BE2C (cell line): ENCODE data around the gene SLC35F3.

Experiments
- DNase-seq: peaks from one replicate; pipeline ENCODE4 v3.0.0-alpha.2; 2020
- H3K27me3 ChIP-seq: fragments of 250-450 bp; sonication (Bioruptor Pico); 2 replicates; pipeline ENCODE4 v1.5.1; 2020; ENCODE audit warnings: mild to moderate bottlenecking
- H3K36me3 ChIP-seq: fragments of 250-450 bp; sonication (Bioruptor Pico); 2 replicates; pipeline ENCODE4 v1.5.1; 2020; ENCODE audit warnings: mild to moderate bottlenecking
- H3K4me1 ChIP-seq: fragments of 250-450 bp; sonication (Bioruptor Pico); 2 replicates; pipeline ENCODE4 v1.5.1; 2020
- H3K4me3 ChIP-seq: 2 replicates; pipeline ENCODE4 v1.5.1; 2011; ENCODE audit warnings: low read depth, low read length
- H3K9me3 ChIP-seq: fragments of 250-450 bp; sonication (Bioruptor Pico); 2 replicates; pipeline ENCODE4 v1.5.1; 2020
- TF ChIP-seq, protein P1 (sequence below): IDR thresholded peaks from 2 replicates; pipeline ENCODE4 v1.5.1; 2012; ENCODE audit warnings: mild to moderate bottlenecking, low read depth, low read length

SLC35F3 gene

DNA sequence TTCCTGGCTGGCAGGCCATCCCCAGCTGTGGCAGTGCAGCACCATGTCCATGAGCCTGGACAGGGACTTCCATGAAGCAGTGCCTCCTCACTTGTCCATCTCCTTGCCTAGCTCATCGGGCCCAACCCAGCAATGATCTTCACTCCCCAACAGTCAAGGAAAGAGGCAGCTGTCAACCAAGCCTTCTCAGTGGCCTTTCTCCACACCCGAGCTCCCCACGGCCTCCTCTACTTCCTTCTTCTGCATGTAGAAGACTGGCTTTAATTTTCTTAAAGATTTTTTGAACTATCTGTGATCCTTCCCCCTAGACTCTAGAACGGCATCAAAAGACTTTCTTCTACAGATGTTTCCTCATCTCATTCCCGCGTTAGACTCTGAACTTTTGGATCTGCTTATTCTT lies 403.2 kb downstream of the SLC35F3 start:
- no peak for DNase-seq
- no peak overlapping the region for H3K4me3 ChIP-seq

DNA sequence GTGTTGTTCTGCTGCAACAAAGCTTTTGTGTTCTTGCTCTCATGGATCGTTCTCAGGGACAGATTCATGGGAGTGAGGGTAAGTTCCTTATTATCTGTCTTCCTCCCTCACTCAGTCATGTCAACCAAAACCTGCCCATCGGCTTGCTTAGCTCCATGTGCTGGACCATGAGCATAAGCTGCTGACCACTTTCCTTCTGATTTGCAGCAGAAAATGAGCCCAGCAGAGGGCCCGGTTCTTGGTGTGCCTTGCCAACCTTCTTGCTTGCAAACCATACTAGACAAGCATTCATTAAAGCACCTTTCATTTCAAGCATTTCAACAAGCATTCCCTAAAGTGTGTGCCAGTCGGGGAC lies 404.7 kb downstream of the SLC35F3 start:
- TF ChIP-seq, protein P1, sequence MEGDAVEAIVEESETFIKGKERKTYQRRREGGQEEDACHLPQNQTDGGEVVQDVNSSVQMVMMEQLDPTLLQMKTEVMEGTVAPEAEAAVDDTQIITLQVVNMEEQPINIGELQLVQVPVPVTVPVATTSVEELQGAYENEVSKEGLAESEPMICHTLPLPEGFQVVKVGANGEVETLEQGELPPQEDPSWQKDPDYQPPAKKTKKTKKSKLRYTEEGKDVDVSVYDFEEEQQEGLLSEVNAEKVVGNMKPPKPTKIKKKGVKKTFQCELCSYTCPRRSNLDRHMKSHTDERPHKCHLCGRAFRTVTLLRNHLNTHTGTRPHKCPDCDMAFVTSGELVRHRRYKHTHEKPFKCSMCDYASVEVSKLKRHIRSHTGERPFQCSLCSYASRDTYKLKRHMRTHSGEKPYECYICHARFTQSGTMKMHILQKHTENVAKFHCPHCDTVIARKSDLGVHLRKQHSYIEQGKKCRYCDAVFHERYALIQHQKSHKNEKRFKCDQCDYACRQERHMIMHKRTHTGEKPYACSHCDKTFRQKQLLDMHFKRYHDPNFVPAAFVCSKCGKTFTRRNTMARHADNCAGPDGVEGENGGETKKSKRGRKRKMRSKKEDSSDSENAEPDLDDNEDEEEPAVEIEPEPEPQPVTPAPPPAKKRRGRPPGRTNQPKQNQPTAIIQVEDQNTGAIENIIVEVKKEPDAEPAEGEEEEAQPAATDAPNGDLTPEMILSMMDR: no peak
- Histone ChIP-seq H3K27me3 (peaks cover 21% of the 10 kb centered on the region), H3K4me3 (peak overlapping the region; percentile 6; the same call in 1 of the 2 replicates), H3K36me3 (no peaks in the 10 kb centered on the region), H3K9me3 (no peaks in the 10 kb centered on the region), H3K4me1 (no peaks in the 10 kb centered on the region)
- DNase-seq: no peak

More for the DNA sequence above, 403.2 kb downstream of the SLC35F3 start:
- Histone ChIP-seq H3K27me3 (peaks cover 20% of the 10 kb centered on the region), H3K9me3 (no peaks in the 10 kb centered on the region), H3K4me1 (no peaks in the 10 kb centered on the region), H3K36me3 (no peaks in the 10 kb centered on the region)
- TF ChIP-seq, protein P1: no peak

DNA sequence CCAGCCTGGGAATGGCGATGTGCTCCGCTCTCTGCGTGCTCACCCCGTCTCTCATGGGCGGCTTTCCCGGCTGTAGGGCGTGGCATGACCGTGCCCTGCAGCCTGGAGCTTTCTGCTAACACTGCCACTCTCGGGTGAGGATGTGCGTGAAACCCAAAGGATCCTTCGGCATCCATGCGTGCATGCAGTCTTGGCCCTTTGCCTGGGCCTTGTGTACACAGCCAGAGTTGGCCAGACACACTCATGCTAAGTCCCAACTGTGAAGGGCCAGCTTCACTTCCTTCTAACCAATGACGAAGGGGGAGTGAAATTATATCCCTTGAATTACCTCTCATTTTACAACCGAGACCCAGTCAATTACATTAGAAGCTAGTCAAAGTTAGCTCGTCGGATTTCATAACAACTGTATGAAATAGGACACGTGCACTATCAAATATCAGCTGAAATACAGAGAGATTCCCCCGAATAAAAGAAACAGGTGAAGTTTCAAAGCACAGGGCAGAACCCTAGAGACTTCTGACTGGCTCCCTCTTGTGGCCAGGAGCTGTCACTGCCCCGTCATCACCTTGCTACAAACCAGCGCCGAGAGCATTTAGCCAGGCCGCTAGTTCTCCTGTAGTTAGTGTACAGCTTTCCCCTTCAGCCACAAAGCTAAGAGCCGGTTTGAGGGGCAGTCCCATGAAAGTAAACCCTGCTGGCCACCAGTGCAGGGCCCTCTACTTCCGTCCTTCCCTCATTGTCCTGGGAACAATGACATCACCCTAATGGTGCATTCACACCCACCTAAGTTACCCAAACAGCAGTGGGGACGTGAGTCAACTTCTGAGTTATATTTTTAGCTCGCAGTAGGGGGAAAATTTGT lies 405.4 kb downstream of the SLC35F3 start:
- Histone ChIP-seq H3K27me3 (peaks cover 25% of the 10 kb centered on the region), H3K36me3 (no peaks in the 10 kb centered on the region), H3K4me3 (peak overlapping the region; percentile 6), H3K4me1 (no peaks in the 10 kb centered on the region), H3K9me3 (no peaks in the 10 kb centered on the region)
- peak; percentile 69 for DNase-seq
- TF ChIP-seq, protein P1: peak; percentile 99

DNA sequence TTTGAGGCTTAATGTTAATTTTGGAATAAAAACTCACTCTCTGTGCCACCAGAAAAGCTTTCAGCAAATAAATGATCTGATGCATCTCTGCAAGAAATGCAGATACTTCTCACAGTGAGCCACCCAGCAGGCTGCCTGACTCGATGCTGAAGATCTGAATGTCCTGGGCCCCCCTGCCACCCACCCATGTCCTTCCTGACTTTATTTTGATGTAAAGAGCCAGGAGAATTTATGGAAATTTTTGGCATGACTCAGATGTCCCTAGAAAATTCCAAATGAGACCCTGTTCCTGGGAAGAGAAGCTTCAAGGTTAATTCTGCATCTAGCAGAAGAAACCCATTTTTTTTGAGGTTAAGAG lies 406.0 kb downstream of the SLC35F3 start:
- H3K4me3 ChIP-seq: no peak overlapping the region
- H3K4me1 ChIP-seq: no peaks in the 10 kb centered on the region
- H3K36me3 ChIP-seq: no peaks in the 10 kb centered on the region
- TF ChIP-seq, protein P1: no peak
- no peaks in the 10 kb centered on the region for H3K9me3 ChIP-seq
- no peak for DNase-seq
- peaks cover 25% of the 10 kb centered on the region for H3K27me3 ChIP-seq

DNA sequence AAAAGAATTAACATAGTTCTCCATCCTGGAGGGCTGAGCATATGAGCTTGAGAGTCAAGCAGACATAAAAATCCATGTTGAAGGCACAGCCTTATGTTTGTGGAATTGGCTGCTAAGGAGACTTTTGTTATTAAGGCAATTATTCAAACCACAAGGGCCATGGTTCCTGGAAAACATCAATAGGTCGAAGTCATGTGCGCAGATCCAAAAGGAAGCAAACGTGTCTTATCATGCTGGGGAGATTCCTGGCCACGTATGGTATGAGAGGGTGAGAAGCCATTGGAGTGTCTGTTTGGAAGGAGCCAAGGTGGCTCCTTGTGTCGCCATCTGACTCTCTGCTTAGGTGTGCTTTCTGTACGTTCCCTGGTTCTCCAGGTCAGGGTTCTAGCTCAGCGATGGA lies 406.9 kb downstream of the SLC35F3 start:
- no peak for DNase-seq
- H3K36me3 ChIP-seq: no peaks in the 10 kb centered on the region
- no peak overlapping the region for H3K4me3 ChIP-seq
- H3K4me1 ChIP-seq: no peaks in the 10 kb centered on the region
- TF ChIP-seq, protein P1: no peak
- peaks cover 31% of the 10 kb centered on the region for H3K27me3 ChIP-seq
- H3K9me3 ChIP-seq: no peaks in the 10 kb centered on the region

DNA sequence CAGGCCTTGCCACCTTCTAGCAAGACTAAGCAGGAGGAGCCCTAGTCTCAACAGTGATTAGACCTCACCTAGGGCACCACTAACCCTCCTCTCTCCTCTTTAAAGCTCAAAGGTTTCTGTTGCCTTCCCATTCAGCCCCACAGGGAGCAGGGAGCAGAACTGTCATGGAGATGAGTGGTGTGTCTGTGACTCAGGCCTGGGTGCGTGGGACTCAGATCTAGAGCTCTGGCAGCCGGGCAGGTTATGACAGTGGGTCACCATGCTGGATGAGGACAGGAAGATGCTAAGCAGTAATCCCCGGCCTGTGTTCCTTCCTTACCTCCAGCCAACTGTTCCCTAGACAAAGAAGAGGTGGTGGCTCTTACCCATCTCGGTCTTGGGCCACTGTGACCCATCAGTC lies 408.7 kb downstream of the SLC35F3 start:
- Histone ChIP-seq H3K9me3 (no peaks in the 10 kb centered on the region), H3K36me3 (no peaks in the 10 kb centered on the region), H3K27me3 (peaks cover 46% of the 10 kb centered on the region), H3K4me3 (no peak overlapping the region), H3K4me1 (no peaks in the 10 kb centered on the region)
- no peak for DNase-seq
- TF ChIP-seq, protein P1: no peak
